ENCODE results near the gene PSME2. TPM values are rescaled to one million over a fixed set of nuclear protein-coding genes. Genes with fewer than 3 reads are reported as not detected.

PSME2 gene
- total and polyA plus RNA-seq, 2 of the 13 experiments (the other 11 are each of a cell fraction or from before 2014, with no cell fraction given), result 332 to 716 TPM

DNA sequence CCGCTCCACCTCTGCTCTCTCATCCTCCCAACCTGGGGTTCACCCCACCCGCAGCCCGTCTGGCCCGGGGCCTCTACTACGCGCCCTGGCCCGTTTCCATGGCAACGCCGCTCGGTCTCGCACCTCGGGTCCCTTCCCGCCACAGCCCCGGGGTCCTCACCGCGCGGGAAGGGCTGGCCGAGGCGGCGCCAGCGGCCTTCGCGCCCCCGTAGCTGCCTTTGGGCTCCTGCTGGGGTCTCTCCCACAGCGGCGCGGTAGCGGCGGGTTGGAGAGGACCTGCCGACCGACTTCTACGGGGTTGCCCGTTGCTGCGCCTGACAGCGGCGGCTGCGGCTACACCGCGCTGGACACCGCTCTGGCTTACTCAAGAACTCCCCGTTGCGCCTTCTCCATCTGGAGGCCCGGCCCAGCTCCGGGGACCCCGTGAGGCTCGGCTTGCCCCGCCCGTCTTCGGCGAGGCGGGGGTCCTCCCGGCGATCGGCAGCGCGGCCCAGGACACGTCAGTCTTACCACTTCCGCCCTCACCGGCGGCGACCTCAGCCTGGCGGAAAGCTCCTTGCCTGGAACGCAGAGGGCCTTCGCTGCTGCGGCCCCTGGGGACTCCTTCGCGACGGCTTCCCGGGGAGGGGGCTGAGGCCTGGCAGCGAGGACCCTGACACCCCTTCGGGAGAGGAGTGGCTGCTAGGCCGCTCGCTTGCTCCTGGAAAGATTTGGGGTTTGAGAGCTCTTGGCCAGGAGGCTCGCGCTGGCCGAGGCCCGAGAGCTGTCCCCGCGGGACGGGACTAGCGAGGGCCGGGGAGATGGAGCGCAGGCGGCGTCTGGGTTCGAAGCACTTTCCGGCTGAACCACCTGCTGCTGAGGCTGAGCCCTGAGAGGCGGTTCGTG is 49.0 kb upstream of the PSME2 start, which contains the start of gene TM9SF1 (continued):
- TF ChIP-seq RARA (CRISPR knock-in tag; IDR thresholded peaks at IDR 0.05) (peak; percentile 54; the same call in 1 of the 2 replicates), NCOA2 (CRISPR knock-in tag; IDR thresholded peaks at IDR 0.05) (peak; percentile 74; the same call in 1 of the 2 replicates), ERF (CRISPR knock-in tag; IDR thresholded peaks at IDR 0.05) (peak; percentile 99), DR1 (CRISPR knock-in tag; IDR thresholded peaks at IDR 0.05) (peak; percentile 90; the same call in 1 of the 2 replicates), KAT2B (IDR thresholded peaks at IDR 0.05; ENCODE audit: borderline replicate concordance, low read depth, low read length) (no peak), KIAA2018 (CRISPR knock-in tag; IDR thresholded peaks at IDR 0.05; ENCODE audit: borderline replicate concordance) (peak; percentile 99), RAD51 (IDR thresholded peaks at IDR 0.05; ENCODE audit: borderline replicate concordance) (no peak), POLR2G (IDR thresholded peaks at IDR 0.05; ENCODE audit: low read depth, low read length) (peak; percentile 99), PAX8 (CRISPR knock-in tag; IDR thresholded peaks at IDR 0.05; ENCODE audit: borderline replicate concordance) (peak; percentile 99), RBM39 (IDR thresholded peaks at IDR 0.05; ENCODE audit: low read depth, low read length, poor library complexity, severe bottlenecking) (peak; percentile 98), THAP7 (CRISPR knock-in tag; IDR thresholded peaks at IDR 0.05) (peak; percentile 97), ZNF530 (CRISPR knock-in tag; IDR thresholded peaks at IDR 0.05; ENCODE audit: low read depth) (no peak), TGIF2 (CRISPR knock-in tag; IDR thresholded peaks at IDR 0.05) (0 out of 2 replicates have a peak, but pooled peaks have one; percentile 80), ETV6 (CRISPR knock-in tag; conservative IDR thresholded peaks at IDR 0.05) (peak; percentile 97), ZNF232 (CRISPR knock-in tag; IDR thresholded peaks at IDR 0.05; ENCODE audit: borderline replicate concordance) (peak; percentile 96), NCOR1 (IDR thresholded peaks at IDR 0.05; ENCODE audit: borderline replicate concordance, low read length) (no peak; the same call in 1 of the 2 replicates), PHF5A (CRISPR knock-in tag; IDR thresholded peaks at IDR 0.05; ENCODE audit: low read depth, unreplicated experiment) (peak; percentile 94), MAF1 (CRISPR knock-in tag; IDR thresholded peaks at IDR 0.05; ENCODE audit: borderline replicate concordance) (peak; percentile 90)
- TF ChIP-seq, protein P1, sequence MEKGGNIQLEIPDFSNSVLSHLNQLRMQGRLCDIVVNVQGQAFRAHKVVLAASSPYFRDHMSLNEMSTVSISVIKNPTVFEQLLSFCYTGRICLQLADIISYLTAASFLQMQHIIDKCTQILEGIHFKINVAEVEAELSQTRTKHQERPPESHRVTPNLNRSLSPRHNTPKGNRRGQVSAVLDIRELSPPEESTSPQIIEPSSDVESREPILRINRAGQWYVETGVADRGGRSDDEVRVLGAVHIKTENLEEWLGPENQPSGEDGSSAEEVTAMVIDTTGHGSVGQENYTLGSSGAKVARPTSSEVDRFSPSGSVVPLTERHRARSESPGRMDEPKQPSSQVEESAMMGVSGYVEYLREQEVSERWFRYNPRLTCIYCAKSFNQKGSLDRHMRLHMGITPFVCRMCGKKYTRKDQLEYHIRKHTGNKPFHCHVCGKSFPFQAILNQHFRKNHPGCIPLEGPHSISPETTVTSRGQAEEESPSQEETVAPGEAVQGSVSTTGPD (CRISPR knock-in tag; IDR thresholded peaks at IDR 0.05), result peak; percentile 86
